KMS-11 (cell line): ENCODE data around the gene SMARCC2.

Source experiments
- H2AFZ ChIP-seq: fragments of 200-600 bp; sonication (generic); 2 replicates; pipeline ENCODE4 v1.6.1; 2016; ENCODE audit warnings: antibody characterized with exemption, mixed run types, low read depth
- H3K27ac ChIP-seq: fragments of 200-600 bp; sonication (generic); 2 replicates; pipeline ENCODE4 v1.6.1; 2016; ENCODE audit warnings: mild to moderate bottlenecking, mixed run types
- H3K27me3 ChIP-seq: fragments of 200-600 bp; sonication (generic); 2 replicates; pipeline ENCODE4 v1.6.1; 2017; ENCODE audit warnings: mild to moderate bottlenecking, low read depth, mixed run types, moderate library complexity; ENCODE audit not compliant: insufficient read depth
- H3K36me3 ChIP-seq: fragments of 200-600 bp; sonication (generic); 2 replicates; pipeline ENCODE4 v1.6.1; 2017; ENCODE audit warnings: mild to moderate bottlenecking, mixed run types; ENCODE audit not compliant: insufficient read depth
- H3K4me1 ChIP-seq: fragments of 200-600 bp; sonication (generic); 2 replicates; pipeline ENCODE4 v1.6.1; 2016; ENCODE audit warnings: mild to moderate bottlenecking, low read depth, mixed run types; ENCODE audit not compliant: poor library complexity, severe bottlenecking
- H3K4me2 ChIP-seq: fragments of 200-600 bp; sonication (generic); 2 replicates; pipeline ENCODE4 v1.7.0; 2016; ENCODE audit warnings: mild to moderate bottlenecking, mixed run types
- H3K4me3 ChIP-seq: fragments of 200-600 bp; sonication (generic); IDR thresholded peaks from 2 replicates; pipeline ENCODE4 v1.6.1; 2017; ENCODE audit warnings: low read depth, low read length, mixed read lengths; ENCODE audit not compliant: insufficient read depth
- H3K79me2 ChIP-seq: fragments of 200-600 bp; sonication (generic); 2 replicates; pipeline ENCODE4 v1.6.1; 2016; ENCODE audit warnings: low read depth, mixed run types; ENCODE audit not compliant: insufficient read depth
- H3K9ac ChIP-seq: fragments of 200-600 bp; sonication (generic); 2 replicates; pipeline ENCODE4 v1.6.1; 2016; ENCODE audit warnings: mild to moderate bottlenecking, mixed run types
- H4K20me1 ChIP-seq: fragments of 200-600 bp; sonication (generic); 2 replicates; pipeline ENCODE4 v1.6.1; 2016; ENCODE audit warnings: mild to moderate bottlenecking, mixed run types; ENCODE audit not compliant: insufficient read depth
- TF ChIP-seq, protein P1 (sequence below): fragments of 200-600 bp; sonication (generic); conservative IDR thresholded peaks from 2 replicates; pipeline ENCODE4 v1.6.1; 2017; ENCODE audit warnings: low read depth, mild to moderate bottlenecking, antibody characterized with exemption, low read length, moderate library complexity, mixed read lengths

The SMARCC2 gene

DNA sequence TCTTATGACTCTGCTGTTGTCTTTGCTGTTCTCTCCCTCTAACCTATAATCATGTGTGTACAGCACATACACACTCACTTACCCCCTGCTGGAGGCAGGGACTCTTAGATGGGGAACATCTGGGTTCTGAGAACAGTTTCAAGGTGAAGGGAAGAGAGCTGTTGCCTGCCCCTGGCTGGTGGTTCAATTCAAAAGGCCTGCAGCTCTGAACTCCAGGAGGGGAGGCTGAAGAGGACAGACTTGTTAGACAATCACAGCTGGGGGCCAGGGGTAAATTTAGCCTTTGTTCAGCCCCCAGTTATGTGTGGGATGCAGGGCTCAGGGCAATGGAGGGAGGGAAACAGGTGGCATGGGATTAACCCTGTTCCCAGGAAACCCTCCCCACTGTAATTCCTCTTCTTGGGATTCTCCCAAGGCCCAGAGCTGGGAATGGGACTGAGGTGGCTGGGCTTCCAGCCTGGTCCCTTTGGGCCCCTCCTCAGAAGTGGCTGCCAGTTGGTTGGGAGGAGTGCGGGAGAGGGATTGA lies 35.0 kb downstream of the SMARCC2 start:
- Histone ChIP-seq H3K9ac (no peak overlapping the region), H3K79me2 (peaks cover 12% of the 10 kb centered on the region), H4K20me1 (no peaks in the 10 kb centered on the region), H2AFZ (no peak overlapping the region), H3K4me2 (peak overlapping the region; percentile 5; the same call in 1 of the 2 replicates), H3K4me3 (no peak overlapping the region), H3K4me1 (peaks cover 48% of the 10 kb centered on the region), H3K27ac (no peak overlapping the region), H3K27me3 (no peaks in the 10 kb centered on the region), H3K36me3 (no peaks in the 10 kb centered on the region)
- TF ChIP-seq, protein P1, sequence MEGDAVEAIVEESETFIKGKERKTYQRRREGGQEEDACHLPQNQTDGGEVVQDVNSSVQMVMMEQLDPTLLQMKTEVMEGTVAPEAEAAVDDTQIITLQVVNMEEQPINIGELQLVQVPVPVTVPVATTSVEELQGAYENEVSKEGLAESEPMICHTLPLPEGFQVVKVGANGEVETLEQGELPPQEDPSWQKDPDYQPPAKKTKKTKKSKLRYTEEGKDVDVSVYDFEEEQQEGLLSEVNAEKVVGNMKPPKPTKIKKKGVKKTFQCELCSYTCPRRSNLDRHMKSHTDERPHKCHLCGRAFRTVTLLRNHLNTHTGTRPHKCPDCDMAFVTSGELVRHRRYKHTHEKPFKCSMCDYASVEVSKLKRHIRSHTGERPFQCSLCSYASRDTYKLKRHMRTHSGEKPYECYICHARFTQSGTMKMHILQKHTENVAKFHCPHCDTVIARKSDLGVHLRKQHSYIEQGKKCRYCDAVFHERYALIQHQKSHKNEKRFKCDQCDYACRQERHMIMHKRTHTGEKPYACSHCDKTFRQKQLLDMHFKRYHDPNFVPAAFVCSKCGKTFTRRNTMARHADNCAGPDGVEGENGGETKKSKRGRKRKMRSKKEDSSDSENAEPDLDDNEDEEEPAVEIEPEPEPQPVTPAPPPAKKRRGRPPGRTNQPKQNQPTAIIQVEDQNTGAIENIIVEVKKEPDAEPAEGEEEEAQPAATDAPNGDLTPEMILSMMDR = no peak

DNA sequence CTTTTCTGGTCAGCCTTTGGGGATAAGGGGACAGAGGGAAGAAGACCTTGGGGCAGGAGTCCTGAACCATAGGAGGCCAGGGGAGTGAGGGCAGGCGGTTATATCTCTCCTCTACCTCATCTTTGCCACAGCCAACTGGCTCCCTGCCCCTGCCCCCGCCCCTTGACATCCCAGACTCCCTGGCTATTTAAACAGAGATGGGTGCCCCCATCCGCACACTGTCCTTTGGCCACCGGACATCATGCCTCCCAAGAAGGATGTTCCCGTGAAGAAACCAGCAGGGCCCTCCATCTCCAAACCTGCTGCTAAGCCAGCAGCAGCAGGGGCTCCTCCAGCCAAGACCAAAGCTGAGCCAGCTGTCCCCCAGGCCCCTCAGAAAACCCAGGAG lies 35.6 kb downstream of the SMARCC2 start:
- Histone ChIP-seq H3K4me2 (peak overlapping the region; percentile 52; the same call in 1 of the 2 replicates), H3K9ac (no peak overlapping the region; the same call in 1 of the 2 replicates), H3K27ac (no peak overlapping the region), H2AFZ (no peak overlapping the region), H3K36me3 (no peaks in the 10 kb centered on the region), H3K79me2 (peaks cover 6% of the 10 kb centered on the region), H3K4me3 (no peak overlapping the region), H3K27me3 (no peaks in the 10 kb centered on the region), H3K4me1 (peaks cover 47% of the 10 kb centered on the region), H4K20me1 (no peaks in the 10 kb centered on the region)
- TF ChIP-seq, protein P1 = no peak

DNA sequence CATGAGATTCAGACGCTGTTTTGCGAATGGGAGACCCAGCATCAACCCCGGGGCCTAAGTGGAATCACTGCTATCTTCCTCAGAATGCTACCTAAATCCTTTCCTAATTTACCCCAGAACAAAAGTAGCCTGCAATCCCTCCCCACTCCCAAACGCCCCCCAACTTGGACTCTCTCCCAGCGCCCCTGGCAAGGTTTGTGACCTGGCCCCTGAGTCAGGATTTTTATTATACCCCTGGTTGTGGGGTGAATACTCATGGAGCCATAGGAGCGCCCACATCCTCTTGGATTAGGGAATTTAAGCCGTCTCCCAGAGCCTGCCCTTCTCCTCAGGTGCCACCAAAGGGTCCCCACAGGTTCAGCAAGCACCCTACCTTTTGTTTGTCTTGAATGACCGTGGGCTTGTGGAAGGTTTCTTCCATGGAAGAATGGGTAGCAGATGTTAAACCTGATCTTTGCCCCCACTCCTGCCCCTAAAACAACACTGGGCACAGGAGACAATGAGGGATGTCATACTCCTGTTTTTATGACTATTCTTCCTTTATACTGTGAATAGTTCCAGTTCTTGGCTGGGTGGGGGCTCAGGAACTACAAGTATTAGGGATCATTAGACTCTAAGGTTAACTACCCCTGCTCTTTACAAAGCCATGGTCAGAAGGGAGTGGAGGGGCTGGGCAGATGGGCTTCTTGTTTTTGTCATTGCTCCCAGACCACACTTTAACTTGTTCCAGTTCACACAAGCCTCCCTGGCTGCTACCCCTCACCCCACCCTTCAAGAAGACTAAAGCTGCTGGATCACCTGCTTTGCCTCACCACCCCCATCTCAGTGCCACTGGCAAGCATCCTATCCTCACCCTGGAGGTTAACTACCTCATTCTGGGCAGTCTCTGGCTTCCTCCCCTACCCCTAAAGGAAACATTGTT lies 36.3 kb downstream of the SMARCC2 start:
- no peaks in the 10 kb centered on the region for H4K20me1 ChIP-seq
- H2AFZ ChIP-seq = peak overlapping the region; percentile 53
- H3K27me3 ChIP-seq = no peaks in the 10 kb centered on the region
- peak overlapping the region; percentile 89; the same call in 1 of the 2 replicates for H3K27ac ChIP-seq
- H3K4me3 ChIP-seq = peak overlapping the region; percentile 56
- peaks cover 47% of the 10 kb centered on the region for H3K4me1 ChIP-seq
- peak overlapping the region; percentile 90; the same call in 1 of the 2 replicates for H3K9ac ChIP-seq
- H3K36me3 ChIP-seq = no peaks in the 10 kb centered on the region
- TF ChIP-seq, protein P1 = no peak
- H3K79me2 ChIP-seq = no peaks in the 10 kb centered on the region
- H3K4me2 ChIP-seq = peak overlapping the region; percentile 52

DNA sequence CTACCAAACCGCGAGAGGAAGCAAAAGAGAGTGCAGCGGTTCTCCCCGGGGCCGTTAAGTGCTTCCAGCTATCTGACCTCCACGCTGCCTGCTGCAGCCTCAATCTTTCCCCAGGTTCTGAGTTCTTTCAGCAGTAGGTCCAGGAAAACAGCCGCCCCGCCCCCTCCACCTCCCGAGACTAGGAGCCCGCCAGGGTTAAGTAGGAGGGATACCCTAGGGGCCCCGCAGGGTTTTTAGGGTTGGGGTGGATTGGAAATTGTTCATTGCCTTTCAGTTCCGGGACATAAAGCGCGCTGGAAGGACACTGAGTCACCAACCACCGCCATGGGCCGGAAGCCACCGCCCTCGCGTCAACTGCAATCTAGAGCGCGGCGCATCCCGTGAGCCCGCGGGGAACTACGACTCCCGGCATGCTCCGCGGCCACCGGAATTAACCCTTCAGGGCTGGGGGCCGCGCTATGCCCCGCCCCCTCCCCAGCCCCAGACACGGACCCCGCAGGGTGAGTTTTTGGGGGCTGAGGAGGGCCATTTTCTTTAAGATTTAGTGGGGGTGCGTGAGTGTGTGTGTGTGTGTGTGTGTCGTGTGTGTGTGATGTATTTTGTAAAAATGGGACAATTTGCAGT lies 37.0 kb downstream of the SMARCC2 start, which contains the start of gene MYL6B:
MYL6B (plus strand) TSS at position 456 of the 624 bp plus-strand sequence. CDS start 1,332 bp downstream, outside the sequence.
- no peaks in the 10 kb centered on the region for H3K36me3 ChIP-seq
- H3K79me2 ChIP-seq = no peaks in the 10 kb centered on the region
- no peaks in the 10 kb centered on the region for H4K20me1 ChIP-seq
- H2AFZ ChIP-seq = peak within 1 kb of the TSS; percentile 53
- H3K9ac ChIP-seq = peak within 1 kb of the TSS; percentile 90
- TF ChIP-seq, protein P1 = no peak
- no peaks in the 10 kb centered on the region for H3K27me3 ChIP-seq
- peak within 1 kb of the TSS; percentile 73 for H3K4me3 ChIP-seq
- H3K4me1 ChIP-seq = peaks cover 44% of the 10 kb centered on the region
- peak within 1 kb of the TSS; percentile 89 for H3K27ac ChIP-seq
- peak within 1 kb of the TSS; percentile 52 for H3K4me2 ChIP-seq
